RPMI7951 (cell line): Measurements from ENCODE around the gene GSTM4. TPM values are rescaled to one million over a fixed set of nuclear protein-coding genes. Genes with fewer than 3 reads are reported as not detected.

Experiments used
- DNase-seq: peaks from one replicate; pipeline ENCODE4 v3.0.0-alpha.2; 2012; ENCODE audit warnings: low read depth
- total RNA-seq: library from RNA; depleted of rRNA; stranded (reverse); fragments of >200 nt; shearing (Covaris generic); gene quantifications from 2 replicates; pipeline ENCODE4 v1.2.3, GENCODE V29; 2014; rRNA removed

Gene GSTM4
- 30.6 and 34.5 TPM in 2 replicates for total RNA-seq

- peak; percentile 83 for DNase-seq
These were observed at the start of gene GSTM4 for GRCh38 chr1:109655615-109656519. Gene GSTM4 (plus strand): TSS chr1:109656099. CDS start chr1:109656390, 291 bp downstream.

DNA sequence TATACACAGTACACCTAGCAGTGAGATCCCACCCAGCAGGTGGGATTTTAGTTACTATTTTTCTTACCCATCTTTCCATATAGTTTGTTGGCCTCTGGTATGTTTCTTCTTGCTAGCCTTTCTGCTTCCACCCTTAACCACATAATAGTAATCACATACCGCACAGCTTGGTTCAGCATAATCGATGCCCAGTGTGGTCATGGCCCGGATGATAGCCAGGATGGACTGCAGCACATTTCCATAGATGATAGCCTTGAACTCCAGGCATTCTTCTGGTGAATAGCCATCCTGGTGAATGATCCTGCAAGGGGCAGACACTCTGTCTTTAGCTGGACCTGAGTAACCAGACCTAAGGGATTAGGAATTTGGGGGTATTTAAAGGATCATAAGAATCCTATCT lies 46.0 kb upstream of the GSTM4 start:
- DNase-seq = no peak

GRCh38 chr1:109610609-109611307 lies 45.1 kb upstream of the GSTM4 start:
- DNase-seq = no peak

DNA sequence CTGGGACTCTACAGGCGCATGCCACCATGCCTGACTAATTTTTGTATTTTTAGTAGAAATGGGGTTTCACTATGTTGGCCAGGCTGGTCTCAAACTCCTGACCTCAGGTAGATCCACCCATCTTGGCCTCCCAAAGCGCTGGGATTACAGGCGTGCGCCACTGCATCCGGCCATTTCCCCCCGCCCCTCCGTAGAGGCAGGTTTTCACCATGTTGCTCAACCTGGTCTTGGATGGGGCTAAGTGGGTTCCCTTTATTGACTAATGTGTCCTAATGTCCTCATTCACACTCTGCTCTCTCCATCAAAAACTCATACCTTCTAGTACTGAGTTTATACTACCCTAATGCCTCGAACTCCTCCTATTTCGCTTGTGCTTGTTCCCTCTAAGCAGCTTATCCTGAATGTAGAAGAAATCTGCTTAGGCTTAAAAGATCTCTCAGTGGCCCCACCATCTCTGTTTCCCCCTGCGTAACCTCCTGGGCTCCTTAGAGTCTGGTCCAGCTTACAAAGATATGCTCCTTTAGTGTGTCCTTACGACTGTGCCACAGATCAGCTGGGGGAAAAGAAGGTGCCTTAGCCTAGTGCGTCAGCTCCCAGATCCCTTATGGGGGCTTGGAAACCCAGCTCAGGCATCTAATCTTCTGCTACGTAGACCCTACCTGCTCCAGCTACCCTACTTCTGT lies 44.5 kb upstream of the GSTM4 start:
- no peak for DNase-seq

- DNase-seq = peak; percentile 21
These were observed 42.3 kb upstream of the GSTM4 start for GRCh38 chr1:109613361-109614147.

DNA sequence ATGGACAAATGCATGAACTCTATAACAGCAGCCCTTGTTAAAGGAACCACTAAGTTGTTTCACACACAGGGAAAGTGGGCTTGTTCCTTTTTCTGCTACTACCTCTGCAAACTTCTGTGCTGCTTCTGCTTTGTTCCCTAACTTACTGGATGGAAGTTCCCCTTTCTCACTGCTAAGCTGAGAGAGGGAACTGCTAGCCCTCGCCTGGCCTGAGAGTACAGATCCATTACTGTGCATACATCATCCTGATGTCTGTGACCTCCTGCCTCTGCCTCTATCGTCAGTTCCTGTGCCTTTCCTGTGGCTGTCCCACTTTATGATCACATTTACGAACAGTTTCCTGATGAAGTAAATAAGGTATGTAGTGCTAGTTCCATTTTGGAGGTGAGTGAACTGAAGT lies 40.0 kb upstream of the GSTM4 start:
- no peak for DNase-seq

GRCh38 chr1:109616391-109616790 lies 39.5 kb upstream of the GSTM4 start:
- no peak for DNase-seq

GRCh38 chr1:109617291-109617801 lies 38.6 kb upstream of the GSTM4 start:
- peak; percentile 82 for DNase-seq

DNA sequence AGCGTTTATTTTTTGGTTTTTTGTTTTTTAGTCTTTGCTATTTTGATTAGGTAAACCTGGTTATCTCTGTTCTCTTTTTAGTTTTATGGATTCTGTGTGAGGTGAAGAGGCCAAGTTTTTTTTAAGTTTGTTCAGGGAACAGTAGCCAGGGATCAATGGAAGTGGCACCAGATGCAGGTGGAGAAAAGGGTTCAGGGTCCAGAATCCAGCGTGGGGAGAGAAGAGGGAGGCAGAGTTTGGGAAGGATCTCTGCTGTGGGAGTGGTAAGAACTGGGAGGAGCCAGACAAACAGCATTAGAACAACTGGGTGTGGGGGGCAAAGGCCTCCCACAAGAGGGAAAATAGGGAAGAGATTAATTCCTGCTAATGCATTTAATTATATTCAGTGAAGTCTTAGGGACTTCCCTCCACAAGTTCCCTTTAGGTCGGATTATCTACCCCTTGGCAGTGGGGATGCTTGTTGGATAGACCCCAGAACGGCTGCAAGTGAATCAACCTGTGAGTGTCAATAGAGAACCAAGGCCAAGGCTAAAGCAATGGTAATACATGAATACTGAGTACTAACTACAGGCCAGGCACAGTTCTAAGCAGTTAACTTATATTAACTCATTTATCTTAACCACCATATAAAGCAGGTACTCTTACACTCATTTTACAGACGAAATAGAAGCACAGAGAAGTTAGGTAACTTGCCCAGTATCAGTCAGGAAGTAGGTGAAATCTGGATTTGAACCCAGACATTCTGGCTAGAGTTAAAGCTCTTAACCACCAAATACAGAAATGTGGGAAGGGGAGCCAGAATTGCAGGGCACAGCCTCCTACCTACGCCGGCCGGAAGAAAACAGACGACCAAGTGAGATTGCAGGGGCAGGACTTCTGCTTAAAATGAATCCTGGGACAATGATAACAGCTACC lies 37.0 kb upstream of the GSTM4 start:
- DNase-seq = no peak

- DNase-seq = peak; percentile 80
These were observed 36.1 kb upstream of the GSTM4 start, which contains the start of the genes AMPD2 and GNAT2 for GRCh38 chr1:109619576-109620400. Gene AMPD2 (plus strand): TSS chr1:109619837. CDS start chr1:109621176, 1,339 bp downstream. Gene GNAT2 (minus strand): TSS chr1:109619616. CDS start chr1:109612870, 6,746 bp downstream.

DNA sequence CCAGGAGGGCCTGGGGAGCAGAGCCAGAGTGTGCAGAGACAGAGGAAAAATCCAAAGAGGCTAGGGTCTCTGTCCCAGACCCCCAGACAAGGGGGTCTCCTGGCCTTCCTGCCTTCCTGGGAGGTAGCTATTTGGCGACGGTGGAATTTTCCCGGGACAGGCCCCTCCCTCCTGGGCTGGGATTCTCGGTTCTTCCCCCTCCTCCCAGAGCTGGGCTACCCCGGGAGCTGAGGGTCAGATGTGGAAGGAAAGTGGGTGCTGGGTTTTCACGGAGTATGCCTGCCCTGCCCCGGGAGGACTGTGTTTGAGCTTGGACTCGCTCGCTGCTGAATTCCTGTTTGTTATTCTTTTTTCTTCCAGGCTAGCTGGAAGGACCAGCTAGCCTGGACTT lies 35.5 kb upstream of the GSTM4 start:
- peak; percentile 64 for DNase-seq

DNA sequence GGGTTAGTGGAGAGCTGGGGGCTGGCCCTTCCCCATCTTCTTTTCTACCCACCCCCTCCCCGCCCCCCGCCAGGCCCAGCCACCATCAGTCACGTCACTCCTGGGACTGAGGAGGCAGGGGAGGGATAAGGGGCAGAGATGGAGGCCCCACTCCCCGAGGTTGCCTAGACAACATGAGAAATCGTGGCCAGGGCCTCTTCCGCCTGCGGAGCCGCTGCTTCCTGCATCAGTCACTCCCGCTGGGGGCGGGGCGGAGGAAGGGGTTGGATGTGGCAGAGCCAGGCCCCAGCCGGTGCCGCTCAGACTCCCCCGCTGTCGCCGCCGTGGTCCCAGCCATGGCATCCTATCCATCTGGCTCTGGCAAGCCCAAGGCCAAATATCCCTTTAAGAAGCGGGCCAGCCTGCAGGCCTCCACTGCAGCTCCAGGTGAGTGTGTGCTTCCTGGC lies 35.0 kb upstream of the GSTM4 start:
- peak; percentile 94 for DNase-seq

- DNase-seq = no peak
These were observed 34.3 kb upstream of the GSTM4 start for GRCh38 chr1:109621379-109622136.

DNA sequence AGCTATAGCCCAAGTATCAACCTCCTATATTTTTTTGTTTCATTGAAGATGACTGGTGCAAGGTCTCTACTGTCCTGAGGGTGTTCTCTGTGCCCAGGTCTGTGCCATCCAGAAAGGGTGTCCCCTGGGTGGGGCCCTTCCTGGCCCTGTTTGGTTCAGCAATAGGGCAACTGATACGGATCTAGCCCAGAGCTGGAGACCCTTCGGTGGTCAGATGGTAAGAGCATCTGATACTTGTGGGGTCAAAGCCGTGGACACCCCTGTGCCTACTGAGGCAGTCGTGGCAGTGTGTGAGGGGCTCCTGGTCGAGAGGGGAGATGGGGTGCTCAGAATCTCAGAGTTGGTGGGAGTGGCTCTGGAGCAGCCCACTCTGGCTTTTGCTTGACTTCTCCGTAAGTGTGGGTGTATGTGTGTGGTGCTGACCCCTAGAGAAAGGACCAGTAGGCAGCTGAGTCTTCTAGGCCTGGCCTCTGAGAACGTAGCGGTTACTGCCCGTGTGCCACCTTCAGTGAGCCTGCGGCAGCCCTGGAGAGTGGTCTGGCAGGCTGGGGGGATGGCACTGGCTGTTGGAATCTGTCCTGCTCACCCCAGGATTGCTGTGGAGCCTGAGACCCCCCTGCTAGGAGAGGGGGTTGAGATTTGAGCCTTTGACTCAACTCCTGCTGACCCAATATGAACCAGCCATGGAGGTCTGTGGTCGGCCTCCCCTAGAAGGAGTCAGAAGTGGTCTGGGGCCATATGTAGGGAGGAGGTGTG lies 33.6 kb upstream of the GSTM4 start:
- no peak for DNase-seq

DNA sequence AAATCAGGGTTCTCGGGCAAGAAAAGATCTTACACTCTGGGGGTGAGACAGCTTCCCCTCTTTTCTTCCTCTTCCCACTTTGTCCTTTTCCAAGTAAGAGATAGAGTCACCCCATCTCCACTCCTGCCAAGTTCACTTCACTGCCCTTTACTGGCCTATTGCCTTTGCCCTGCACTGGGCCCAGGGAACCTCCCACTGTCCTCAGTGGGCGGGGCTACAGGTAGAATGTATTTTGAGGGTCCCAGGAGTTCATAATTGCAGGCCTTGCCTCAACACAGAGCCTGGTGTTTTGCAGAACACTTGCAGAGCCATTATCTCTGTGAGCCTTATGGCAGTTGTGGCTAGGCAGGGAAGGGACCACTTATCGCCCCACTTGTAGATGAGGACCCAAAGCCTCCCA lies 33.0 kb upstream of the GSTM4 start:
- no peak for DNase-seq

GRCh38 chr1:109623601-109624161 lies 32.2 kb upstream of the GSTM4 start:
- no peak for DNase-seq
